SK-N-SH (cell line): ENCODE measurements around the gene KIDINS220. TPM values are rescaled to one million over a fixed set of nuclear protein-coding genes. Genes with fewer than 3 reads are reported as not detected.

ENCODE experiments used
- CTCF ChIA-PET: fragments of 300-600, 350-600 bp; formaldehyde crosslinking; extraction: SDS; loops from one replicate; lab custom pipeline; 2021; lab: Yijun Ruan, JAX
- POLR2A ChIA-PET: fragments of 350-600 bp; sonication (Branson Sonifier 250); formaldehyde crosslinking; extraction: SDS; loops from one replicate; lab custom pipeline; 2020; ENCODE audit warnings: antibody characterized with exemption, inconsistent platforms; lab: Yijun Ruan, JAX
- DNase-seq: peaks from one replicate; pipeline ENCODE4 v3.0.0; 2012
- H2AFZ ChIP-seq: fragments of 200-600 bp; sonication (generic); 2 replicates; pipeline ENCODE4 v1.8.1; 2016; ENCODE audit warnings: antibody characterized with exemption, mild to moderate bottlenecking, low read depth
- H3F3A ChIP-seq: fragments of 200-600 bp; sonication (generic); replicated peaks from 2 replicates; pipeline ENCODE3; 2016; ENCODE audit warnings: antibody characterized with exemption, mild to moderate bottlenecking; ENCODE audit not compliant: insufficient read depth
- H3K27ac ChIP-seq, 2 experiments: fragments of 200-500 bp in 1 of 2; fragments of 200-600 bp in 1 of 2; sonication (Bioruptor generic) in 1 of 2; sonication (generic), shearing (Covaris generic) in 1 of 2; 2 replicates each; pipeline versions ENCODE4 v1.5.1 to v1.6.1; 2014 to 2016; ENCODE audit warnings: low read depth in 2 of 2, inconsistent platforms in 1 of 2, low read length in 1 of 2, mild to moderate bottlenecking in 1 of 2, mixed read lengths in 1 of 2
- H3K27me3 ChIP-seq: fragments of 200-600 bp; sonication (generic), shearing (Covaris generic); 2 replicates; pipeline ENCODE4 v1.6.1; 2016; ENCODE audit warnings: mixed run types; ENCODE audit not compliant: insufficient read depth
- H3K36me3 ChIP-seq, 2 experiments: fragments of 200-500 bp in 1 of 2; fragments of 200-600 bp in 1 of 2; sonication (Bioruptor generic) in 1 of 2; sonication (generic) in 1 of 2; replicated peaks in 1 of 2; 2 replicates each; pipeline versions ENCODE3 to v1.5.1; 2014 to 2016; ENCODE audit warnings: low read length in 1 of 2, mild to moderate bottlenecking in 1 of 2; ENCODE audit not compliant: insufficient read depth in 2 of 2, control insufficient read depth in 1 of 2
- H3K4me1 ChIP-seq, 2 experiments: fragments of 200-500 bp in 1 of 2; fragments of 200-600 bp in 1 of 2; sonication (Bioruptor generic) in 1 of 2; sonication (generic), shearing (Covaris generic) in 1 of 2; 2 replicates each; pipeline versions ENCODE4 v1.5.1 to v1.6.1; 2014 to 2016; ENCODE audit warnings: low read depth in 1 of 2, low read length in 1 of 2, mixed run types in 1 of 2; ENCODE audit not compliant: insufficient read depth in 2 of 2, control insufficient read depth in 1 of 2
- H3K4me2 ChIP-seq: fragments of 200-600 bp; sonication (generic), shearing (Covaris generic); 2 replicates; pipeline ENCODE4 v1.6.1; 2017; ENCODE audit warnings: mixed run types
- H3K4me3 ChIP-seq, 2 experiments: fragments of 200-500 bp in 1 of 2; fragments of 200-600 bp in 1 of 2; sonication (Bioruptor generic) in 1 of 2; sonication (generic), shearing (Covaris generic) in 1 of 2; 2 replicates each; pipeline versions ENCODE4 v1.5.1 to v1.8.1; 2014 to 2016; ENCODE audit warnings: low read depth in 2 of 2, inconsistent platforms in 1 of 2, low read length in 1 of 2, mild to moderate bottlenecking in 1 of 2, mixed read lengths in 1 of 2, moderate library complexity in 1 of 2
- H3K79me2 ChIP-seq: fragments of 200-600 bp; sonication (generic); 2 replicates; pipeline ENCODE4 v1.8.1; 2017; ENCODE audit warnings: mild to moderate bottlenecking; ENCODE audit not compliant: insufficient read depth
- H3K9ac ChIP-seq: fragments of 200-600 bp; sonication (generic); 2 replicates; pipeline ENCODE4 v1.6.1; 2017; ENCODE audit warnings: mixed run types
- H3K9me2 ChIP-seq: fragments of 200-600 bp; sonication (generic); 2 replicates; pipeline ENCODE4 v1.6.1; 2017; ENCODE audit warnings: mixed run types
- H3K9me3 ChIP-seq: fragments of 200-600 bp; sonication (generic); 2 replicates; pipeline ENCODE4 v1.6.1; 2017; ENCODE audit warnings: mixed run types, mild to moderate bottlenecking, moderate library complexity
- H4K20me1 ChIP-seq: fragments of 200-600 bp; sonication (generic); 2 replicates; pipeline ENCODE4 v1.6.1; 2017; ENCODE audit warnings: mild to moderate bottlenecking, mixed run types; ENCODE audit not compliant: insufficient read depth
- CHD2 ChIP-seq: fragments of 150-350 bp; IDR thresholded peaks from 2 replicates; pipeline ENCODE4 v1.6.1; 2018; ENCODE audit warnings: low read length; ENCODE audit not compliant: partially characterized antibody
- ELF1 ChIP-seq: IDR thresholded peaks from 2 replicates; pipeline ENCODE4 v1.4.0; 2012
- FOXJ3 ChIP-seq: sonication (generic); formaldehyde crosslinking; IDR thresholded peaks from 2 replicates; pipeline ENCODE4 v1.5.1; 2020; ENCODE audit warnings: mild to moderate bottlenecking, missing genetic modification reagents
- FOXM1 ChIP-seq: IDR thresholded peaks from 2 replicates; pipeline ENCODE4 v1.4.0; 2012; ENCODE audit warnings: low read depth, mild to moderate bottlenecking
- JUND ChIP-seq: IDR thresholded peaks from 2 replicates; pipeline ENCODE4 v1.4.0; 2012
- MXI1 ChIP-seq: IDR thresholded peaks from 2 replicates; pipeline ENCODE4 v1.6.1; 2012; ENCODE audit warnings: mild to moderate bottlenecking, low read depth, low read length, improper control_type of control experiment
- NFIC ChIP-seq: IDR thresholded peaks from 2 replicates; pipeline ENCODE4 v1.4.0; 2012; ENCODE audit warnings: borderline replicate concordance
- POLR2AphosphoS5 ChIP-seq: IDR thresholded peaks from 2 replicates; pipeline ENCODE4 v1.6.1; 2012; ENCODE audit warnings: low read depth, low read length
- RAD21 ChIP-seq: IDR thresholded peaks from 2 replicates; pipeline ENCODE4 v1.6.1; 2012; ENCODE audit warnings: mild to moderate bottlenecking, low read length
- RFX5 ChIP-seq: IDR thresholded peaks from 2 replicates; pipeline ENCODE4 v1.6.1; 2012; ENCODE audit warnings: mild to moderate bottlenecking, improper control_type of control experiment, low read length
- SIN3A ChIP-seq: IDR thresholded peaks from 2 replicates; pipeline ENCODE4 v1.6.1; 2012; ENCODE audit warnings: low read depth, mild to moderate bottlenecking, low read length, moderate library complexity, borderline replicate concordance
- SMC3 ChIP-seq: IDR thresholded peaks from 2 replicates; pipeline ENCODE4 v1.6.1; 2012; ENCODE audit warnings: low read depth, low read length, improper control_type of control experiment
- TAF1 ChIP-seq: IDR thresholded peaks from 2 replicates; pipeline ENCODE4 v1.6.1; 2012; ENCODE audit warnings: low read depth, mild to moderate bottlenecking, low read length, moderate library complexity, borderline replicate concordance
- TCF12 ChIP-seq: IDR thresholded peaks from 2 replicates; pipeline ENCODE4 v1.4.0; 2012
- whole genome bisulfite sequencing: methylation state at CpG from one replicate; pipeline ENCODE4 v1.1.6; 2017; ENCODE audit warnings: low lambda C conversion rate; 5-methylcytosine and 5-hydroxymethylcytosine counted together
- polyA plus RNA-seq, 3 experiments: library from polyadenylated mRNA; depleted of rRNA; stranded (reverse); fragments of >200 nt; gene quantifications; 2 replicates each; pipeline ENCODE4 v1.2.3, GENCODE V29; 2012
- TF ChIP-seq, protein P1 (sequence below): fragments of 200-600 bp; sonication (generic); IDR thresholded peaks from 2 replicates; pipeline ENCODE4 v1.6.1; 2017; ENCODE audit warnings: antibody characterized with exemption, mild to moderate bottlenecking, moderate library complexity
- TF ChIP-seq, protein P2 (sequence below): fragments of 150-350 bp; IDR thresholded peaks from 2 replicates; pipeline ENCODE4 v1.6.1; 2016; ENCODE audit warnings: mild to moderate bottlenecking, low read depth, low read length
- TF ChIP-seq, protein P3 (sequence below): IDR thresholded peaks from 2 replicates; pipeline ENCODE4; 2012
- TF ChIP-seq, protein P4 (sequence below): IDR thresholded peaks from 2 replicates; pipeline ENCODE4 v1.6.1; 2012; ENCODE audit warnings: mild to moderate bottlenecking, low read depth, low read length, moderate library complexity

Gene KIDINS220
- polyA plus RNA-seq, 1 of the 3 experiments (the other 2 are of a cell fraction), result 18.2 TPM

DNA sequence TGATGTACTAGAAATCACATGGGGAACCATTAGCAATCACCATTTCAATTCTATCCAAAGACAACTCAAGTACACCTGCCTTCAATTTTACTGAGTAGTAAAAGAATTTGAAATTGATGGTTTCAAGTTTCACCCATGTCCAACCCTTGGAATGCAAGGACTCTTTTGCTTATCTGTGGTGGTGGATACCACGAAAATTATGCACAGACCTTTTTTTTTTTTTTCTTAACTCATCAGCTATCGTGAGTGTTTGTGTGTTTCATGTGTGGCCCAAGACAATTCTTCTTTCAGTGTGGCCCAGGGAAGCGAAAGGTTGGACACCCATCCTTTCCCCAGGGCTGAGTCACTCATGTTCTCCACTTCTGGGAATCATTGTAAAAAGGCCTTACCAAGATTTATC lies 132.5 kb downstream of the KIDINS220 start:
- POLR2A ChIA-PET, result no interaction called here
- DNase-seq, result no peak

DNA sequence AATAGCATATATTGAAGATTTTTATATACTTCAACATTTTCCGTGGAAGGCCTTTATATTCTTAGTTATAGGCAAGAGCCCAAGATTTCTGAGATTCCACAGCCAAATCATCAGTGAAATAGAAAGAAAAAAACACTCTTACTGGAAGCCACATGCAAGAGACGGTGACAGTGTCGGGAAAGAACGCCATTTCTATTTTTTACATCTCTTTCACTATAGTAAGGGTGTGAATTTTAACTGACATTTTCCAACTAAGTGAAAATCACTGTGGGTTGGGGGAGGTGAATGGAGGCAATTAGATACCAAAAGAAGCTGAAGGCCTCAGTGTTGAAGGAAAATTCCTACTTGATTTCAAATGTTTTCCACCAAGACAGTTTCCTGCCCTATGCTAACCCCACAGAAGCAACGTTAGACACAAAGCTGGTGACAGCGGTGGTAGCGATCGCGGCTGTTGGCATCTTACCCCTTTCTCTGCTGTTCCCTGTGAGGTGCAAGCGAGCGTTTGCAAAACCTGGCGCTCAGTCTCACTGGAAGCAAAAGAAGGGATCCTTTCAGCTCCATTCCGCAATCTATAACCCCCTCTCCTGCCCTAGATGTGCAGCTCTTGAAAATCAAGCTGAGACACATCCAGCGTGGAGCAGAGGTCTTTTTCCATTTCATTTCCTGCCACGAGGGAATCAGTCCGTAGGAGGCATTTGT lies 135.6 kb downstream of the KIDINS220 start:
- Histone ChIP-seq H2AFZ (no peak overlapping the region), H3K9me2 (no peaks in the 10 kb centered on the region), H3K27ac (no peak overlapping the region), H3K9me3 (no peaks in the 10 kb centered on the region), H3K9ac (no peak overlapping the region), H3K79me2 (no peaks in the 10 kb centered on the region), H3K4me3 (no peak overlapping the region), H3K4me2 (no peak overlapping the region), H3K27me3 (no peaks in the 10 kb centered on the region), H4K20me1 (no peaks in the 10 kb centered on the region), H3F3A (no peaks in the 10 kb centered on the region), H3K4me1 (no peaks in the 10 kb centered on the region), H3K36me3 (no peaks in the 10 kb centered on the region)
- POLR2A ChIA-PET, result no interaction called here
- TF ChIP-seq, protein P1, sequence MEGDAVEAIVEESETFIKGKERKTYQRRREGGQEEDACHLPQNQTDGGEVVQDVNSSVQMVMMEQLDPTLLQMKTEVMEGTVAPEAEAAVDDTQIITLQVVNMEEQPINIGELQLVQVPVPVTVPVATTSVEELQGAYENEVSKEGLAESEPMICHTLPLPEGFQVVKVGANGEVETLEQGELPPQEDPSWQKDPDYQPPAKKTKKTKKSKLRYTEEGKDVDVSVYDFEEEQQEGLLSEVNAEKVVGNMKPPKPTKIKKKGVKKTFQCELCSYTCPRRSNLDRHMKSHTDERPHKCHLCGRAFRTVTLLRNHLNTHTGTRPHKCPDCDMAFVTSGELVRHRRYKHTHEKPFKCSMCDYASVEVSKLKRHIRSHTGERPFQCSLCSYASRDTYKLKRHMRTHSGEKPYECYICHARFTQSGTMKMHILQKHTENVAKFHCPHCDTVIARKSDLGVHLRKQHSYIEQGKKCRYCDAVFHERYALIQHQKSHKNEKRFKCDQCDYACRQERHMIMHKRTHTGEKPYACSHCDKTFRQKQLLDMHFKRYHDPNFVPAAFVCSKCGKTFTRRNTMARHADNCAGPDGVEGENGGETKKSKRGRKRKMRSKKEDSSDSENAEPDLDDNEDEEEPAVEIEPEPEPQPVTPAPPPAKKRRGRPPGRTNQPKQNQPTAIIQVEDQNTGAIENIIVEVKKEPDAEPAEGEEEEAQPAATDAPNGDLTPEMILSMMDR, result no peak
- TF ChIP-seq, protein P2, sequence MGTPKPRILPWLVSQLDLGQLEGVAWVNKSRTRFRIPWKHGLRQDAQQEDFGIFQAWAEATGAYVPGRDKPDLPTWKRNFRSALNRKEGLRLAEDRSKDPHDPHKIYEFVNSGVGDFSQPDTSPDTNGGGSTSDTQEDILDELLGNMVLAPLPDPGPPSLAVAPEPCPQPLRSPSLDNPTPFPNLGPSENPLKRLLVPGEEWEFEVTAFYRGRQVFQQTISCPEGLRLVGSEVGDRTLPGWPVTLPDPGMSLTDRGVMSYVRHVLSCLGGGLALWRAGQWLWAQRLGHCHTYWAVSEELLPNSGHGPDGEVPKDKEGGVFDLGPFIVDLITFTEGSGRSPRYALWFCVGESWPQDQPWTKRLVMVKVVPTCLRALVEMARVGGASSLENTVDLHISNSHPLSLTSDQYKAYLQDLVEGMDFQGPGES, result no peak
- TF ChIP-seq RAD21 (no peak), POLR2AphosphoS5 (no peak), SIN3A (no peak), JUND (no peak), MXI1 (no peak), ELF1 (no peak), TCF12 (no peak), CHD2 (no peak), TAF1 (no peak), NFIC (no peak), RFX5 (no peak), SMC3 (no peak), FOXM1 (no peak), FOXJ3 (CRISPR knock-in tag) (no peak)
- TF ChIP-seq, protein P3, sequence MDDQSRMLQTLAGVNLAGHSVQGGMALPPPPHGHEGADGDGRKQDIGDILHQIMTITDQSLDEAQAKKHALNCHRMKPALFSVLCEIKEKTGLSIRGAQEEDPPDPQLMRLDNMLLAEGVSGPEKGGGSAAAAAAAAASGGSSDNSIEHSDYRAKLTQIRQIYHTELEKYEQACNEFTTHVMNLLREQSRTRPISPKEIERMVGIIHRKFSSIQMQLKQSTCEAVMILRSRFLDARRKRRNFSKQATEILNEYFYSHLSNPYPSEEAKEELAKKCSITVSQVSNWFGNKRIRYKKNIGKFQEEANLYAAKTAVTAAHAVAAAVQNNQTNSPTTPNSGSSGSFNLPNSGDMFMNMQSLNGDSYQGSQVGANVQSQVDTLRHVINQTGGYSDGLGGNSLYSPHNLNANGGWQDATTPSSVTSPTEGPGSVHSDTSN, result no peak
- TF ChIP-seq, protein P4, sequence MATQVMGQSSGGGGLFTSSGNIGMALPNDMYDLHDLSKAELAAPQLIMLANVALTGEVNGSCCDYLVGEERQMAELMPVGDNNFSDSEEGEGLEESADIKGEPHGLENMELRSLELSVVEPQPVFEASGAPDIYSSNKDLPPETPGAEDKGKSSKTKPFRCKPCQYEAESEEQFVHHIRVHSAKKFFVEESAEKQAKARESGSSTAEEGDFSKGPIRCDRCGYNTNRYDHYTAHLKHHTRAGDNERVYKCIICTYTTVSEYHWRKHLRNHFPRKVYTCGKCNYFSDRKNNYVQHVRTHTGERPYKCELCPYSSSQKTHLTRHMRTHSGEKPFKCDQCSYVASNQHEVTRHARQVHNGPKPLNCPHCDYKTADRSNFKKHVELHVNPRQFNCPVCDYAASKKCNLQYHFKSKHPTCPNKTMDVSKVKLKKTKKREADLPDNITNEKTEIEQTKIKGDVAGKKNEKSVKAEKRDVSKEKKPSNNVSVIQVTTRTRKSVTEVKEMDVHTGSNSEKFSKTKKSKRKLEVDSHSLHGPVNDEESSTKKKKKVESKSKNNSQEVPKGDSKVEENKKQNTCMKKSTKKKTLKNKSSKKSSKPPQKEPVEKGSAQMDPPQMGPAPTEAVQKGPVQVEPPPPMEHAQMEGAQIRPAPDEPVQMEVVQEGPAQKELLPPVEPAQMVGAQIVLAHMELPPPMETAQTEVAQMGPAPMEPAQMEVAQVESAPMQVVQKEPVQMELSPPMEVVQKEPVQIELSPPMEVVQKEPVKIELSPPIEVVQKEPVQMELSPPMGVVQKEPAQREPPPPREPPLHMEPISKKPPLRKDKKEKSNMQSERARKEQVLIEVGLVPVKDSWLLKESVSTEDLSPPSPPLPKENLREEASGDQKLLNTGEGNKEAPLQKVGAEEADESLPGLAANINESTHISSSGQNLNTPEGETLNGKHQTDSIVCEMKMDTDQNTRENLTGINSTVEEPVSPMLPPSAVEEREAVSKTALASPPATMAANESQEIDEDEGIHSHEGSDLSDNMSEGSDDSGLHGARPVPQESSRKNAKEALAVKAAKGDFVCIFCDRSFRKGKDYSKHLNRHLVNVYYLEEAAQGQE, result no peak
- no peak for DNase-seq
- 86% methylated on average over 16 of the region's 16 CpGs for WGBS
- CTCF ChIA-PET, result interaction anchor here (0.6 to 1.6 kb wide), 2 partner anchors 9 to 786 kb away, joined by 3 to 12 read pairs; no protein-coding TSS in a partner anchor

More for the DNA sequence above, 132.5 kb downstream of the KIDINS220 start:
- H3K9ac ChIP-seq, result no peak overlapping the region
- TF ChIP-seq TCF12 (0 out of 2 replicates have a peak, but pooled peaks have one; percentile 5), RAD21 (no peak)
- TF ChIP-seq, all 33 proteins: peak for 1
- Histone ChIP-seq H3K36me3 (no peaks in the 10 kb centered on the region), H3K27me3 (no peaks in the 10 kb centered on the region), H3K79me2 (no peaks in the 10 kb centered on the region), H4K20me1 (no peaks in the 10 kb centered on the region), H3K9me3 (no peaks in the 10 kb centered on the region), H3K4me1 (no peaks in the 10 kb centered on the region), H2AFZ (no peak overlapping the region), H3K4me3 (no peak overlapping the region), H3K27ac (no peak overlapping the region), H3K4me2 (no peak overlapping the region), H3F3A (no peaks in the 10 kb centered on the region), H3K9me2 (no peaks in the 10 kb centered on the region)
- CTCF ChIA-PET, result interaction anchor here (2.2 kb wide), 1 partner anchor 11 kb away, joined by 9 read pairs; no protein-coding TSS in a partner anchor
- WGBS, result 56% methylated on average over 3 of the region's 3 CpGs
